ENCODE measurements around the gene KIF26A.

- TF ChIP-seq, protein P1, sequence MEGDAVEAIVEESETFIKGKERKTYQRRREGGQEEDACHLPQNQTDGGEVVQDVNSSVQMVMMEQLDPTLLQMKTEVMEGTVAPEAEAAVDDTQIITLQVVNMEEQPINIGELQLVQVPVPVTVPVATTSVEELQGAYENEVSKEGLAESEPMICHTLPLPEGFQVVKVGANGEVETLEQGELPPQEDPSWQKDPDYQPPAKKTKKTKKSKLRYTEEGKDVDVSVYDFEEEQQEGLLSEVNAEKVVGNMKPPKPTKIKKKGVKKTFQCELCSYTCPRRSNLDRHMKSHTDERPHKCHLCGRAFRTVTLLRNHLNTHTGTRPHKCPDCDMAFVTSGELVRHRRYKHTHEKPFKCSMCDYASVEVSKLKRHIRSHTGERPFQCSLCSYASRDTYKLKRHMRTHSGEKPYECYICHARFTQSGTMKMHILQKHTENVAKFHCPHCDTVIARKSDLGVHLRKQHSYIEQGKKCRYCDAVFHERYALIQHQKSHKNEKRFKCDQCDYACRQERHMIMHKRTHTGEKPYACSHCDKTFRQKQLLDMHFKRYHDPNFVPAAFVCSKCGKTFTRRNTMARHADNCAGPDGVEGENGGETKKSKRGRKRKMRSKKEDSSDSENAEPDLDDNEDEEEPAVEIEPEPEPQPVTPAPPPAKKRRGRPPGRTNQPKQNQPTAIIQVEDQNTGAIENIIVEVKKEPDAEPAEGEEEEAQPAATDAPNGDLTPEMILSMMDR (IDR thresholded peaks at IDR 0.05; ENCODE audit: low read length): no peak
- no peak for TF ChIP-seq EZH2 (IDR thresholded peaks at IDR 0.05; ENCODE audit: borderline replicate concordance, low read length)
These were observed 13.3 kb downstream of the KIF26A start for GRCh38 chr14:104151566-104152245.

Data from OCI-LY1 (cell line).